PC-9 (cell line): ENCODE measurements around the gene ZNF273.

Experiments used
- CTCF ChIP-seq: fragments of 200-600 bp; sonication (generic); conservative IDR thresholded peaks from 2 replicates; pipeline ENCODE4 v1.6.1; 2017; ENCODE audit warnings: mixed run types, antibody characterized with exemption, mild to moderate bottlenecking, moderate library complexity
- EZH2 ChIP-seq: fragments of 200-600 bp; sonication (generic); IDR thresholded peaks from 2 replicates; pipeline ENCODE4 v1.8.0; 2017; ENCODE audit warnings: antibody characterized with exemption, low read depth

- no peak for TF ChIP-seq CTCF
- no peak for TF ChIP-seq EZH2
These were observed 42.6 kb downstream of the ZNF273 start for GRCh38 chr7:64945503-64946175.
